Measurements from ENCODE around the gene PAM16. TPM values are rescaled to one million over a fixed set of nuclear protein-coding genes. Genes with fewer than 3 reads are reported as not detected.

The PAM16 gene
- total RNA-seq, 1 donor from 2014 or later = 67.3 TPM

- intact Hi-C loops (cut with micrococcal nuclease) = no loop called here
- DNase-seq = no peak
- Histone ChIP-seq H3K4me1 (peaks cover 100% of the 10 kb centered on the region), H3K4me3 (peak overlapping the region; percentile 26), H3K36me3 (no peaks in the 10 kb centered on the region), H3K9me3 (replicated peaks) (no peaks in the 10 kb centered on the region), H3K27ac (replicated peaks) (peak overlapping the region; percentile 96), H3K27me3 (ENCODE audit: low read depth) (no peaks in the 10 kb centered on the region)
- TF ChIP-seq CTCF (IDR thresholded peaks at IDR 0.05; ENCODE audit: borderline replicate concordance) = no peak
Measured at GRCh38 chr16:4323071-4323844, 27.9 kb downstream of the PAM16 start.

GRCh38 chr16:4322121-4323052, 28.7 kb downstream of the PAM16 start:
- Histone ChIP-seq H3K27me3 (ENCODE audit: low read depth) (no peaks in the 10 kb centered on the region), H3K9me3 (replicated peaks) (no peaks in the 10 kb centered on the region), H3K27ac (replicated peaks) (peak overlapping the region; percentile 96), H3K4me3 (no peak overlapping the region), H3K36me3 (no peaks in the 10 kb centered on the region), H3K4me1 (peaks cover 100% of the 10 kb centered on the region)
- no peak for DNase-seq
- no peak for TF ChIP-seq CTCF (IDR thresholded peaks at IDR 0.05; ENCODE audit: borderline replicate concordance)
- intact Hi-C loops (cut with micrococcal nuclease) = no loop called here

- no peak for TF ChIP-seq CTCF (IDR thresholded peaks at IDR 0.05; ENCODE audit: borderline replicate concordance)
- Histone ChIP-seq H3K27ac (replicated peaks) (peak overlapping the region; percentile 96), H3K9me3 (replicated peaks) (no peaks in the 10 kb centered on the region), H3K4me3 (peak overlapping the region; percentile 88), H3K4me1 (peaks cover 100% of the 10 kb centered on the region), H3K27me3 (ENCODE audit: low read depth) (no peaks in the 10 kb centered on the region), H3K36me3 (no peaks in the 10 kb centered on the region)
- intact Hi-C loops (cut with micrococcal nuclease) = no loop called here
- no peak for DNase-seq
Measured at GRCh38 chr16:4321286-4322120, 29.6 kb downstream of the PAM16 start.

GRCh38 chr16:4320571-4321137, 30.5 kb downstream of the PAM16 start:
- intact Hi-C loops (cut with micrococcal nuclease) = no loop called here
- Histone ChIP-seq H3K4me3 (peak overlapping the region; percentile 88), H3K4me1 (peaks cover 94% of the 10 kb centered on the region), H3K27me3 (ENCODE audit: low read depth) (no peaks in the 10 kb centered on the region), H3K27ac (replicated peaks) (peak overlapping the region; percentile 96), H3K9me3 (replicated peaks) (no peaks in the 10 kb centered on the region), H3K36me3 (no peaks in the 10 kb centered on the region)
- no peak for DNase-seq
- no peak for TF ChIP-seq CTCF (IDR thresholded peaks at IDR 0.05; ENCODE audit: borderline replicate concordance)

Data from left ventricle myocardium inferior (tissue), 1 donor.